Astrocyte (in vitro differentiated cells and primary cell): Measurements from ENCODE around the gene NPY4R2.
"Not testable (repeated sequence)": the region's sequence is repeated elsewhere in the genome, so short reads cannot be mapped to it uniquely, and the experiment has no call there.

Experiments
- CTCF ChIP-seq: IDR thresholded peaks from 2 replicates; pipeline ENCODE4 v1.5.1; 2011; ENCODE audit warnings: low read depth, mild to moderate bottlenecking, inconsistent platforms, low read length, moderate library complexity; ENCODE audit not compliant: insufficient read depth
- EZH2 ChIP-seq: IDR thresholded peaks from 2 replicates; pipeline ENCODE4 v1.6.1; 2012; ENCODE audit warnings: mild to moderate bottlenecking, low read length, inconsistent platforms; ENCODE audit not compliant: insufficient read depth

- not testable (repeated sequence) for TF ChIP-seq EZH2, CTCF
Observed at GRCh38 chr10:47960699-47961098, 42.2 kb downstream of the NPY4R2 start.
